NCI-H2196 (cell line): ENCODE results near the gene KLHL14.
"Not testable (repeated sequence)": the region's sequence is repeated elsewhere in the genome, so short reads cannot be mapped to it uniquely, and the experiment has no call there.

ENCODE experiments used
- DNase-seq: peaks from one replicate; lab custom pipeline; 2025; ENCODE audit not compliant: unreplicated experiment; lab: John Stamatoyannopoulos, UW

Gene KLHL14, protein sequence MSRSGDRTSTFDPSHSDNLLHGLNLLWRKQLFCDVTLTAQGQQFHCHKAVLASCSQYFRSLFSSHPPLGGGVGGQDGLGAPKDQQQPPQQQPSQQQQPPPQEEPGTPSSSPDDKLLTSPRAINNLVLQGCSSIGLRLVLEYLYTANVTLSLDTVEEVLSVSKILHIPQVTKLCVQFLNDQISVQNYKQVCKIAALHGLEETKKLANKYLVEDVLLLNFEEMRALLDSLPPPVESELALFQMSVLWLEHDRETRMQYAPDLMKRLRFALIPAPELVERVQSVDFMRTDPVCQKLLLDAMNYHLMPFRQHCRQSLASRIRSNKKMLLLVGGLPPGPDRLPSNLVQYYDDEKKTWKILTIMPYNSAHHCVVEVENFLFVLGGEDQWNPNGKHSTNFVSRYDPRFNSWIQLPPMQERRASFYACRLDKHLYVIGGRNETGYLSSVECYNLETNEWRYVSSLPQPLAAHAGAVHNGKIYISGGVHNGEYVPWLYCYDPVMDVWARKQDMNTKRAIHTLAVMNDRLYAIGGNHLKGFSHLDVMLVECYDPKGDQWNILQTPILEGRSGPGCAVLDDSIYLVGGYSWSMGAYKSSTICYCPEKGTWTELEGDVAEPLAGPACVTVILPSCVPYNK

DNA sequence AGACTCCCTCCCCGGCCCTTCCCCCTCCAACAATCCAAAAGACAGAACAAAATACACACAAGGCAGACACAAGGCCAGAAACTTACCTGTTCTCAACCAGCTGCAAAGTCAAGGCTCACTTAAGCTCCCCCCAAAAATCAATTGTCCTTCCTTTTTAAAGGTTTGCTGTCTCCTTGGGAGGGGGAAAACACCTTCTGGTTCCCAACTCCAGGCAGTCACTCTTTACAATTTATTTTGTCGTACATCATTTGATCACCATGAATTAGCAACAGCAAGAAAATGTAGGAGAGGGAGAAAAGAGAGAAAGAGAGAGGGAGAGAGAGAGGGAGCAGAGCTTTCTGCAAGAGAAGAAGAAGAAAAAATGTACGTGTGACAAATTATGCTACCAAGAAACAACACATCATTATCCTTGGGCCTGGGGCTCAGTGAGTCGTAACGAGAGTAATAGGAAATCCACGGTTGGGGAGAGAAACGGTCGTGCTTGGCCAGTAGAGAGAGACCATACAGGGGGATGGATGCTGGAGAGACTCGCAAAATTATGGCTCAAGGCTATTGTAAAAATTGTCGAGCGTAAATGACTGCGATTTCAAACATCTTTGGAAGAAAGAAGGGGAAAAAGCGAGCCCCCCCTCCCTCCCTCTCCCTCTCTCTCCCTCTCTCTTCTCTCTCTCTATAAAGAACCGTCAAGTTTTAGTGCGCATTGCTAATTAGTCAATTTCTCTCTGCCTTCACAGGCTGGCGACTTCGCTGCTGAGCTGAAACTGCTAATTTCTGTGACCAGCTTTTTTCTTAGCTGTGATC is at the start of gene KLHL14:
Gene KLHL14, minus strand, starts transcription at position 443 of the 801 bp plus-strand sequence. CDS start 2,432 bp downstream, outside the sequence.
- no peak for DNase-seq

DNA sequence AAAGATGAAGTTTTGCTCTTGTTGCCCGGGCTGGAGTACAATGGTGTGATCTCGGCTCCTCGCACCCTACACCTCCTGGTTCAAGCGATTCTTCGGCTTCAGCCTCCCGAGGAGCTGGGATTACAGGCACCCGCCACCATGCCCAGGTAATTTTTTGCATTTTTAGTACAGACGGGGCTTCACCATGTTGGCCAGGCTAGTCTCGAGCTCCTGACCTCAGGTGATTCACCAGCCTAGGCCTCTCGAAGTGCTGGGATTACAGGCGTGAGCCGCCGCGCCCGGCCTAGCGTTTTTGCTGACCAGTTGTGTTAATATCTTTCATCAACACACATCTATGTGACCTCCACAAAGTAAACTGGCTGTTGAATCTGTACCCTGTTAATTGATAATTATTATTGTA is 49.4 kb upstream of the KLHL14 start:
- DNase-seq: no peak

DNA sequence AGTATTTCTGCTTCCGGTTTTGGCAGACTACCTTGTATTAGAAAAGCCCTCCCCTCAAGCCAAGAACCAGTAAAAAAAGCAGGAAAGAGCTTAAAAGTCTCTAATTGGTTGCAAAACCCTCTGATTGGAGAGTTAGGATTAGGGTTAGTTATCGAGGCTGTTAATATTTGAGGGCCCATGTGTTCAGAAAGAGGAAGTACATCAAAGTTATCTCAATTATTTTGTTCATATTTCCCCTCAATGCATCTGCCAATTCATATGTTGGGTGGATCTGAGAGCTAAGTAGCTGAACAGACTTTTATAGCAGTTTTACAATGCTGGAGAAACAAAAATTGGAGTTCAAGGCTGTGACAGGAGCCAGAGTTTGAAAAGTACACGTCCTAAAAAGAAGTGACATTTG is 43.1 kb upstream of the KLHL14 start:
- no peak for DNase-seq

DNA sequence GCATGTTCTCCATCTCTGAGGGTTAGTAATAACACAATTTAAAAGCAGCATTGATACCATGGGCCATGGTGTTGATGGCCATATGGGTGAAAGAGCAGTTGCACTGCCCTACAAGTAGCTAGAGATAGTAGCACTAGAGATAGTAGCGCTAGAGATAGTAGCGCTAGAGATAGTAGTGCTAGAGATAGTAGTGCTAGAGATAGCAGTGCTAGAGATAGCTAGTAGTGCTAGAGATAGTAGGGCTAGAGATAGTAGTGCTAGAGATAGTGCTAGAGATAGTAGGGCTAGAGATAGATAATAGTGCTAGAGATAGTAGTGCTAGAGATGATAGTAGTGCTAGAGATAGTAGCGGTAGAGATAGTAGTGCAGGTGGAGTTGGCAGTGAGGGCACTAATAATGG is 39.5 kb upstream of the KLHL14 start:
- no peak for DNase-seq

DNA sequence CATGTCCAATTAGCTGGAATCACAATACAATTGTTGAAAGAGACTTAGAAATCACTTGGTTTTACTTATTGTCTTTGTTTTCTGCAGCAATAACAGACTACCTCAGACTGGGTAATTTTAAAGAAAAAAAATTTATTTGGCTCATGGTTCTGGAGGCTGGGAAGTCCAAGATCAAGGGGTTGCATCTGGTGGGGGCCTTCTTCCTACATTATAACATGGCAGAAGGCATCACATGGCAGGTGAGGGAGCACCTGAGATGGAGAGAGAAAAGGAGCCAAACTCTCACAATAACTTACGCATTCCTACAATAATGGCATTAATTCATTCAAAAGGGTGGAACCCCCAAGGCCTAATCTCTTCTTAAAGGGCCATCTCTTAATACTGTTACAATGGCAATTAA is 37.5 kb upstream of the KLHL14 start:
- no peak for DNase-seq

DNA sequence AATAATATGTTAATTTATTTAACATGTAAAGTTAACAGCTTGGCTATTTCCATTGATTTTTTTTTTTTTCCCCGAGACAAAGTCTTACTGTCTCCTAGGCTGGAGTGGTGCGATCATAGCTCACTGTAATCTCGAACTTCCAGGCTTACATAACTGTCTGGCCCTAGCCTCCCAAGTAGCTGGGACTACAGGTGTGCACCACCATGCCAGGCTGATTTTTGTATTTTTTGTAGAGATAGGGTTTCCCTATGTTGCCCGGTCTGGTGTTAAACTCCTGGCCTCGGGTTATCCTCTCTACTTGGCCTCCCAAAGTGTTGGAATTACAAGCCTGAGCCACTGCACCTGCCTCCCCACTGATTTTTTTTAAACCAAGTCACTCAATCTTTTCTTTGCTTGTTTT is 32.5 kb upstream of the KLHL14 start:
- no peak for DNase-seq

DNA sequence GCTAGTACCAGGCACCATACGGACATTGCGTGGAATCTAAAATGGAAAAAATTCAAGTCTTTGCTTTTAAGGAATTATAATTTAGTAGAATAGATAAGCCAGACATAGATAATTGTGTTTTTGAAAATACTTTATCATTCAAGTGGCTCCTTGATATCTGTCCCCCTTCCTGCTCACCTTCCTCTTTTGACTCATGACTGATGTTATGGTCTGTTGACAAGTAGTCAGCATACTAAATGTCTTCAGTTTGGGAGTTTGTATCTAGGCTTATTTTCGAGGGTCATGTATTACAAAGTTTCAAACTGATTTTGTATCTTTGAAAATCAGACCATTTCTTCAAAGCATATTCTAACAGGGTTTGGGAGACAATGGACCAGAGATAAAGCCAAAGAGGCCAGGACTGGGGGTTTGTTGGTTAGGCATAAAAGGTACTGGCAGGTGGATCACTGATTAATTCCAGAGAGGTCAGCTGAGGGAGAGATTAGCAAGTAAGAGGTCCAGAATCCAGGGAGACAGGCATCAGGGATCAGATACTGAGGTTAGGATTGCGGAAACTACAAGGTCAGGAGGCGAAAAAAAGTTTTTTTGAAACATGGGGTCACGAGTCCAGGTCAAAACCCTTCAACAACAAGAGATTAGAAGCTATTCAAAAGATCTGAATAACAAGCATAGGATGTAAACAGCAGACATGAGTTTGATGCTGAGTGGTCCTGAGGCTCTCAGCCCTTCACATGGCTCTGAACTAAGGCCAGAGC is 31.5 kb upstream of the KLHL14 start:
- no peak for DNase-seq

DNA sequence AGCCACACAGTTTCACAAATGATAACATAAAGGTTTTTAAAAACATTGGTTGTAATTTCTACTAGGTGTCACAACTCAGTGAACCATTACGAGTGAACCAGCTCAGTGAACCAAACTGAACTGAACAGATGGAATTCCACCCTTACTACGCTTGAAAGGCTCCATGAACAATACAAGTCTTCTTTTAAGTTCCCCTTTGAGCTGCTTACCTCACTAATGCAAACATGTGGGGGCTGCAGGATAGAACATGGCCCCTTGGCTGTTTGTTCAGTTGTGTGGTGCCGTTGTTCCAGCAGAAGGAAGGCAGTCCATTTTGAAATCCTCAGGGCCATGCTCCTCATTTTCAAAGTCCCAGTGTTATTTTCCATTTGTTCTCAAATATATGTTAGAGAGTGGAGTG is 30.7 kb upstream of the KLHL14 start:
- no peak for DNase-seq

DNA sequence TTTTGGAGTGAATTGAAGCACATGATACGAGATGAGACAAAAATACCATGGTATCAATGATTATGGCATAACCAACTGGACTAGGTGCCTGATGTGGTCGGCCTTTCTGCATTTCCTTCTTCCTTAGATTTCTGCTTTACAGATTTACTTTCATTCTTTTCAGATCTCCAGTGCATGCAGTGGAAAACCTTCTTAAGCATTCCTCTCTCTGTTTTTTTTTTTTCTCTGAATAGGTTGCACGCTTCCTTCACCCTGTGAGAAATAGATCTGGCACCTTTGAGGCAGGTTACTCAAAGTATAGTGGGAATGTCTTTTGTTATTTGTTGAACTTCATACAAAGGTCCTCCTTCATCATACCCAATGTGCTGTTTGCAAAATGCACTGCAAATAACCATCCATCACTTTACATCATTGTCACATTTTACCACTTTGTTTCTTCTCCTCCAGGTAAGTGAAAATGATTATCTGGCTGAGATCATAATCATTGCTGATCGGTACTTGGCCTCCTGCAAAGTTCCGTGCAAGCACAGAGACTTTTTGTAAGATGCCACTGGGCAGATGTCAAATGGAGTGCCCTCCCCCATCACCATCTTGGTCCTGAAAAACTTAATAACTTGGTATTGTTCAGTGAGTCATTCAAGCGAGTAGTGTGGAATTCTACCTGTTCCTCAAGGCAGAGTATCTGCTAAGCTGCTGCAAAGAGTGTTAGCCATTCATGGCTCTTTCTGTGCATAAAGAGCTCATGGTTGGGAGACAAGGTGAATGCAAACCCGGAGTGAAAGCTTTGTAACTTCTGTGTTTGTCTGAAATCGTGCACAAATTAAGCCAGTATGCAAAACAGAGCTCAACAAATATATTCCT is 30.0 kb upstream of the KLHL14 start:
- no peak for DNase-seq

DNA sequence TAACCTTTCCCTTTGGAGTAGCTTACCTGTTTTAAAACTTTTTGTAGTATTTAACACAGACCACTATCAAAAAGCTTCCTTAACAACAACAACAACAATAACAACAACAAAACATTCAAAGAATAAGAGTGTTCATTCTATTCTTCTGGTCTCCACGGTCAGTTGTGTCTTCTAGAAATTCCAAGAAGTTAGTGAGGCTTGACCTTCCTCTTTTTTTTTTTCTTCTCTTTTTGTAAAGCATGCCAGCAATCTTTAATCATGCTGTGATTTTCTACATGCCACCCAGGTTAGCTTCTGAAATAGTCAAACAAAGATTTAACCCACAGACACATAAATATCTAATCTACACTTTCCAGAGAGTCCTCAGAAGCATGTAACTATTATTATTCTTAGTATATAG is 28.4 kb upstream of the KLHL14 start:
- DNase-seq: no peak

DNA sequence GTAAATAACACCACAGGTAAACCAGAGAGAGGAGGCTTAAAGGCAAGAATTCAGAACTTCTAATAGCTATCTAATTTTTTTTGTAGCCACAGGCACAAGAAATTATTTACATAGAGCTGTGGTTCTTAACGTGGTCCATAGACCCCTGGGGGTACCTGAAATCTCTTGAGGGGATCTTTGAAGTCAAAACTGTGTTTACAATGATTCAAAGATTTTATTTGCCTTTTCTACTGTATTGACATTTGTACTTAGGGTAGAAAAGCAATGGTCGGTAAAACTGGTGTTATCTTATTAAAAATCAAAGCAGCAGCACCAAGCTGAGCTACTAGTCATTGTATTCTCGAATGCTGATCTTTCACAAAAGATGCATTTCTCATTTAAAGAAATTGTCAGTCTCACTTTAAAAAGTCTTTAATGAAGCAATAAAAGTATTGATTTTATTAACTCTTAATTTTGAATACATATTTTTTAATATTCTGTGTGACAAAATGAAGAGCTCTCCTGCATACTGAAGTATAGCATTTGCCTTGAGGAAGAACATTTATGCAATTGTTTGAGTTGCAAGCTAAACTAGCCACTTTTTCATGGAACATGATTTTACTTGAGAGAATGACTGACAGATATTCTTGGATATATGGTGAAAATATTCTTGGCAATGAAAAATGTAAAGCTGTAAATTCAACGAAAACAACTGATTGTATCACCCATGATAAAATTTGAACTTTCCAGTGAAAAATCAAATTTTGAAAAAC is 25.6 kb upstream of the KLHL14 start:
- DNase-seq: no peak

DNA sequence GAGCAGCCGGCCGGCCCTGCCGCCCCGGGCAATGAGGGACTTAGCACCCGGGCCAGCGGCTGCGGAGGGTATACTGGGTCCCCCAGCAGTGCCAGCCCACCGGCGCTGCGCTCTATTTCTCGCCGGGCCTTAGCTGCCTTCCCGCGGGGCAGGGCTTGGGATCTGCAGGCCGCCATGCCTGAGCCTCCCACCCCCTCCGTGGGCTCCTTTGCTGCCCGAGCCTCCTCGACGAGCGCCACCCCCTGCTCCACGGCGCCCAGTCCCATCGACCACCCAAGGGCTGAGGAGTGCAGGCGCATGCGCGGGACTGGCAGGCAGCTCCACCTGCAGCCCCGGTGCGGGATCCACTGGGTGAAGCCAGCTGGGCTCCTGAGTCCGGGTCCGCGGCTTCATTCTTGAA is 21.8 kb upstream of the KLHL14 start:
- DNase-seq: not testable (repeated sequence)

DNA sequence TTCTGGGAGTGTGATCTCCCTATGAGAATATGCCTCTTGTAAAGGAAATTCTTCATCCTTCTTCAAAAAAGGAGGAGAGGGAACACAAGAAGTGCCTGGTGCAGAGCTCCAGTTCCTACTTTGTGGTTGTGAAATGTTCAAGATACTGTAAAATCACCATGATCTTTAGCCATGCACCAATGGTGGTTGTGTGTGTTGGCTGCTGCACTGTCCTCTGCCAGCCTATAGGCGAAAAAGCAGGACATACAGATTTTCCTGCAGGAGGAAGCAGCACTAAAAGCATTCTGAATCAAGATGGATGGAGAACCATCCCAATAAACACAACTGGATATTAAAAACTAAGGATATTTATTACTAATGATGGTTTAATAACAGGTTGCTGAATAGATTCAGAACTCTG is 6.2 kb upstream of the KLHL14 start:
- DNase-seq: no peak

DNA sequence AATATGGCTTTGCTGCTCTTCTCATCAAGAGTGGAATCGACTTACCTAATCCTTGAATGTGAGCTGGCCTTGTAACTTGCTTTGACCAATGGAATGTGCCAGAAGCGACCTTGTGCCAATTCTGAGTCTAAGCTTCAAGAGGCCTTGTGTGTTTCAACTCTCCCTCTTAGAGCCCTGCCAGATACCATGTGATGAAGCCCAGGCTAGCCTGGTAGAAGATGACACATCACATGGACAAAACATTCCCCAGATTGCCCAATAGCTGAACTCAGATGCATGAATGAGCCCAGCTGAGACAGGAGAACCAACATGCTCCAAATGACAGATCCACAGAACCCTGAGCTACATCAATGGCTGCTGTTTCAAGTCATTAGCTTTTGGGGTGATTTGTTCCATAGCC is 4.2 kb upstream of the KLHL14 start:
- no peak for DNase-seq

DNA sequence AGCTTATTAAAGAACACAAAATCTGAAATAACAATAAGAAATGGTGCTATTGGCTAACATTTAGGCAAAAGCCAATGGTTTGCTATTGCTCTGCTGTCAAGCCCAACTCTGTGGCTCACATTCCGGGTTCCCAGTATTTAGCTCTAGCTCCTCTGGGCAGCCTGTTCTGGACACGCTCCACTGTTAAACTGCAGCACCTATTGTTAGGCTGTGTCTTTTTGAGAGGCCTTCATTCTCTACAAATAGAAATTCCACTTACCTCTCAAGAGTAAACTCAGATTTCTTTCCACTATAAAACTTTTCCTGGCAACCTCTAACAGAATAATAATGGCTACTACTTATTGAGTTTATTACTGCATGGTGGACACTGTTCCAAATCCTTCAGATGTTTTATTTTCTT is 3.7 kb upstream of the KLHL14 start:
- DNase-seq: no peak

DNA sequence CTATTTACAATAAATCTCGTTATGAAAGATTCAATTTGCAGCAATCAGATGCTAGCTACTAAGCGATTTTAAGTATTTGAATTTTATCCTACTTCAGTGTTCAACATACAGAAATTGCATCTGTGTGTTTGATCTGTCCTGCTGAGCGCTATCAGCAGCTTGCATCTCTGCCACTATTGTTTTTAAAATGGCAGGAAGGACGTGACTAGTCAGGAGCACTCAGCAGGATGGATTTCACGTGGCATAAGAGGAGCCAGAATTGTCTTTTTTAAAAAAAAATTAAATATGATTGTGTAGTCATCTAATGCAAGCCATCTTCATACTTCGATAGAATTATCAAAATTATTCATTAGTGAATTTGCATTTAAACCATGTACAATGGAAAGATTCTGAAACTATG is 2.8 kb upstream of the KLHL14 start:
- DNase-seq: no peak

DNA sequence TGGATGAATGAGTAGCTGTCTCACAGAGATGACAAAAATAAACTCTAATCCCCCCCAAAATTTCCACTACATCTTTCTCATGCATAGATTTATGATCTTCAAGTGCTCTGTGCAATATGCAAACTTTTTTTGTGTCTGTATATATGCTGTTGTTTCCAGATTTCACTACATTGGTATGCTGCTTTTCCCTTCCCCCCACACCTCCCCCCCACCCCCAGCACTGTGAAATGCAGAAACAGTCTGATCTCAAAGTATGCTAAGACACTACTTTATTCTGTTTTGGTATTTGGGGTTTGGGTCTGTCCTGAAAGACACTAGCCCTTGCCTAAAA is 524 bp upstream of the KLHL14 start:
- no peak for DNase-seq

DNA sequence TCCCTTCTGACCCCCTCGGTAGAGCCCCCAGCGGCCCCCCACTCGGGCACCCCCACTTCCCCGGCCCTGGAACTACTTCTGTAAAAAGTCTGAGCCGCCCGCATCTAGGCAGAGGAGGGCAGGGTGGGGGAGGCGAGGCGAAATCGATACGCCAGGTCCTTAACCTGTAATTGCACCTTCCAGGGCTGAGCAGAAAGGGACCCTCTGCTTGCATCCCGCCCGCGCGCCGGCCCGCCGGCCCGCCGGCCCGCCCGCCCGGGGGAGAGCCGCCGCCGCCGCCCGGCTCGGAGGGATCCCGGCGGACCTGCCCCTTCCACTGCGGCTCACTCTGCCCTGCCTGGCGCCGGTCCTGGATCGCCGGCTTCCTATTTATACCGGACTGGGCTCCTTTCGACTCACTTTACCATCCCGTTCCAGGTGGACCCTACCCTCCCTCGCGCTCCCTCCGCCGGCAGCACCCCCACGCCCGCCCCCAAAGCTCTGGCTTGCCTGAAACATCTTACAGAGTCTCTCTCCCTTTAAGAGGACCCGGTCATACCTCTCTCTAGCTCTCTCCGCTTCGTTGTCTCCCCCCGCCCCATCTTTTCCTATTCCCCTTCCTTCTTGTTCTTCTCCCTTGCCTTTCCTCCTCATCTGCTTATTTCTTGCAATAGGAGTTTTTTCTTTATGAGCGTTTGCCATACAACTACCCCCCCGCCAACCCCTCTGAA is 797 bp downstream of the KLHL14 start:
- DNase-seq: no peak

DNA sequence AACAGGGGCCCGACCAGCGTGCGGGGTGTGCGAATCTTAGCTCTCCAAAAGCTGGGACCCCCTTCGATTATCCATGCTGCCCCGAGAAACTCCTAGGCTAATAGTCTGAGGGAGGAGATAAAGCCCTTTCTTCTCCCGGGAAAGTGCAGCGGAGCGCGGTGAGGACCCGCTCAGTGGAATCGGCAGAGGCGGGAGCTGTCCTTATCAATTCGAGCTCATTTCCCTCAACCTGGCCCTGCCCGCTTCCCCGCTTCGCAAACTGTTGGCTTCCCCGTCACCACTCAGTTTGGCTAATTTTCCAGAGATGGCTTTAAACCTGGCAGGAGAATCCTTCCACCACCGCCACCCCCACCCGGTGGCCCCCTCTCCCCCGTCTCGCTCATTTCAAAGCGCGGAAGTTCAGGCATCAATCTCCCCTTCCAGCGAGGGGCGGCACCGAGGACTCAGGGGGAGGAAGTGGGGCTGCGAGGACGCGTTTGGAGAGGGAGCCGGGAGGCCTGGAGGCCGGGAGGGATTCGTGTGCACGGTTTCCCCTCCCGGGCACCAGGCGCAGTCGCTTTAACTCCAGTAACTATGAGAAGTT is 1.6 kb downstream of the KLHL14 start:
- DNase-seq: no peak
